HG03558 (cell line): ENCODE data around the gene ST6GAL1.
A peak's percentile ranks its signal among the peaks of the same experiment; 100 is the strongest.
"Not testable (repeated sequence)": the region's sequence is repeated elsewhere in the genome, so short reads cannot be mapped to it uniquely, and the experiment has no call there.

Experiments
- ATAC-seq: cut with Tn5 transposase; IDR thresholded peaks from one replicate; pipeline ENCODE4 v1.9.1; 2021; ENCODE audit warnings: moderate number of reproducible peaks; ENCODE audit not compliant: unreplicated experiment; ENCODE audit errors: extremely low read depth

The ST6GAL1 gene

GRCh38 chr3:187014417-187014864 lies 84.1 kb downstream of the ST6GAL1 start:
- ATAC-seq: no peak

GRCh38 chr3:187015903-187016638 lies 85.7 kb downstream of the ST6GAL1 start:
- peak; percentile 33 for ATAC-seq

GRCh38 chr3:187016639-187017345 lies 86.5 kb downstream of the ST6GAL1 start:
- no peak for ATAC-seq

GRCh38 chr3:187017511-187018230 lies 87.3 kb downstream of the ST6GAL1 start:
- no peak for ATAC-seq

- no peak for ATAC-seq
Measured at GRCh38 chr3:187019542-187020072, 89.3 kb downstream of the ST6GAL1 start.

GRCh38 chr3:187020376-187020775 lies 90.0 kb downstream of the ST6GAL1 start:
- no peak for ATAC-seq

- peak; percentile 43 for ATAC-seq
Measured at GRCh38 chr3:187021748-187022402, 91.5 kb downstream of the ST6GAL1 start.

- no peak for ATAC-seq
Measured at GRCh38 chr3:187022403-187023029, 92.2 kb downstream of the ST6GAL1 start.

- not testable (repeated sequence) for ATAC-seq
Measured at GRCh38 chr3:187023340-187023739, 93.0 kb downstream of the ST6GAL1 start.

- no peak for ATAC-seq
Measured at GRCh38 chr3:187024536-187025226, 94.4 kb downstream of the ST6GAL1 start.

- no peak for ATAC-seq
Measured at GRCh38 chr3:187025254-187025655, 94.9 kb downstream of the ST6GAL1 start.

GRCh38 chr3:187025656-187026316 lies 95.5 kb downstream of the ST6GAL1 start:
- ATAC-seq: no peak

GRCh38 chr3:187026317-187026670 lies 96.0 kb downstream of the ST6GAL1 start:
- no peak for ATAC-seq

- no peak for ATAC-seq
Measured at GRCh38 chr3:187027531-187028278, 97.4 kb downstream of the ST6GAL1 start.

GRCh38 chr3:187031934-187032333 lies 101.6 kb downstream of the ST6GAL1 start:
- ATAC-seq: no peak

GRCh38 chr3:187036394-187036793 lies 106.1 kb downstream of the ST6GAL1 start:
- no peak for ATAC-seq

GRCh38 chr3:187039100-187039722 lies 108.9 kb downstream of the ST6GAL1 start:
- ATAC-seq: no peak
